Measurements from ENCODE around the gene NT5DC3.

GRCh38 chr12:103806803-103807202 lies 34.2 kb downstream of the NT5DC3 start:
- TF ChIP-seq CTCF (conservative IDR thresholded peaks at IDR 0.05; ENCODE audit: low read length) (no peak), EZH2phosphoT487 (IDR thresholded peaks at IDR 0.05; ENCODE audit: borderline replicate concordance, low read depth, low read length) (no peak)

Measured in OCI-LY7 (cell line).